Measurements from ENCODE around the gene NLRP5. TPM values are rescaled to one million over a fixed set of nuclear protein-coding genes. Genes with fewer than 3 reads are reported as not detected.

NLRP5 gene
- total and polyA plus RNA-seq, 2 of the 8 experiments (the other 6 are each of a cell fraction or from before 2014, with no cell fraction given): not detected

- no peak for TF ChIP-seq MAFK (IDR thresholded peaks at IDR 0.05; ENCODE audit: low read depth, low read length)
Observed at GRCh38 chr19:56101746-56102535, 115.4 kb downstream of the NLRP5 start (continued).
